DND-41 (cell line): ENCODE results near the gene GPR21.

Experiments used
- CTCF ChIP-seq: IDR thresholded peaks from 2 replicates; pipeline ENCODE4 v1.5.1; 2012; ENCODE audit warnings: borderline replicate concordance, low read length, moderate library complexity, mild to moderate bottlenecking; ENCODE audit not compliant: poor library complexity, severe bottlenecking; ENCODE audit errors: extremely low read depth
- EZH2 ChIP-seq: IDR thresholded peaks from 3 replicates; pipeline ENCODE4 v1.6.1; 2012; ENCODE audit warnings: borderline replicate concordance, low read depth, mild to moderate bottlenecking, moderate library complexity, low read length, inconsistent platforms; ENCODE audit not compliant: severe bottlenecking

- TF ChIP-seq CTCF (no peak), EZH2 (no peak)
Observed at GRCh38 chr9:123080444-123080843, 47.0 kb downstream of the GPR21 start.
